Activated CD8-positive, alpha-beta T cell treated with anti-CD3 and anti-CD28 coated beads, Interleukin-2, amount 10 ng/mL, durations not matched to agents 7 days and 5 days (primary cell): ENCODE measurements around the gene POMT1. TPM values are rescaled to one million over a fixed set of nuclear protein-coding genes. Genes with fewer than 3 reads are reported as not detected.

Experiments
- ATAC-seq: fragments of 150-1000 bp; cut with Tn5 transposase; one replicate; pipeline ENCODE4 v1.10.0; 2021; ENCODE audit warnings: moderate library complexity
- CTCF ChIA-PET: fragments of 350-600 bp; sonication (Branson Sonifier 250); formaldehyde crosslinking; loops from one replicate; lab custom pipeline; 2021; ENCODE audit warnings: antibody characterized with exemption; lab: Charles Lee
- POLR2A ChIA-PET: fragments of 350-600 bp; sonication (Branson Sonifier 250); formaldehyde crosslinking; loops from one replicate; lab custom pipeline; 2021; ENCODE audit warnings: antibody characterized with exemption; lab: Charles Lee
- DNase-seq: peaks from one replicate; pipeline ENCODE4 v3.0.0-alpha.2; 2020
- H3K27ac Mint-ChIP-seq: one replicate; pipeline ENCODE4 v1.8.0; 2021; ENCODE audit warnings: mild to moderate bottlenecking, mixed read lengths
- H3K27me3 Mint-ChIP-seq: one replicate; pipeline ENCODE4 v1.8.0; 2021; ENCODE audit warnings: low read depth, mixed read lengths
- H3K36me3 Mint-ChIP-seq: one replicate; pipeline ENCODE4 v1.8.0; 2021; ENCODE audit warnings: low read depth, mixed read lengths
- H3K4me1 Mint-ChIP-seq: one replicate; pipeline ENCODE4 v1.8.0; 2021; ENCODE audit warnings: low read depth, mixed read lengths
- H3K4me3 Mint-ChIP-seq: one replicate; pipeline ENCODE4 v1.8.0; 2021; ENCODE audit warnings: mild to moderate bottlenecking, mixed read lengths
- H3K9me3 Mint-ChIP-seq: one replicate; pipeline ENCODE4 v1.8.0; 2022; ENCODE audit warnings: mixed read lengths; ENCODE audit not compliant: insufficient read depth
- total RNA-seq, 2 experiments: library from RNA; stranded (reverse); gene quantifications; one replicate each; pipeline ENCODE4 v1.2.3, GENCODE V29; 2021

Gene POMT1
- total RNA-seq, 2 experiments from 2014 or later = 34.4 to 39.2 TPM

DNA sequence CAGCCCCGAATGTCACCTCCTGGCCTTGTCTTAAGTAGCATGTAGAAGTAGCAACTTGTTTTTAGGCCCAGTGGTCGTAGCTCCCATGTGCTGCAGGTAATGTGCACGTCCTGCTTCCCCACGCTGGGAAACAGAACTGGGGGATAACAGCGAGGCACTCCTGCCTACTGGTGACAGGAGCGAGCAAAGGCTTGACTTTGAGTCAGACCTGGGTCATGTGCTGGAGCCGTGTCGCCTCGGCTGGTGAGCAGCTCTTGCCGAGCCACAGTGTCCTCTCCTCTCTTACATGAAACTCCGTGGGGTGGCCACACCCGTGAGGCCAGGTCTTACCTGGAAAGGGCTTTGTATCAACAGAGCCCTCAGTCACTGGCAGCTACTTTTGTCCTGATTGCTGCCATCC is 17.5 kb upstream of the POMT1 start:
- Mint-ChIP-seq H3K27me3 (no peaks in the 10 kb centered on the region), H3K27ac (no peak overlapping the region), H3K9me3 (no peaks in the 10 kb centered on the region), H3K36me3 (peaks cover 73% of the 10 kb centered on the region), H3K4me1 (no peaks in the 10 kb centered on the region), H3K4me3 (no peak overlapping the region)
- ATAC-seq (no peak), DNase-seq (no peak)
- CTCF ChIA-PET = no interaction called here
- POLR2A ChIA-PET = no interaction called here

- POLR2A ChIA-PET = no interaction called here
- ATAC-seq (no peak), DNase-seq (no peak)
- no peaks in the 10 kb centered on the region for H3K4me1 Mint-ChIP-seq
- no peak overlapping the region for H3K4me3 Mint-ChIP-seq
- peaks cover 77% of the 10 kb centered on the region for H3K36me3 Mint-ChIP-seq
- peak overlapping the region; percentile 55 for H3K27ac Mint-ChIP-seq
- CTCF ChIA-PET = interaction anchor here (0.6 kb wide), 1 partner anchor 1480 kb away, joined by 3 read pairs; no protein-coding TSS in a partner anchor
- no peaks in the 10 kb centered on the region for H3K9me3 Mint-ChIP-seq
- H3K27me3 Mint-ChIP-seq = no peaks in the 10 kb centered on the region
Measured at GRCh38 chr9:131485728-131486422, 16.8 kb upstream of the POMT1 start.

GRCh38 chr9:131487001-131487400 is 15.7 kb upstream of the POMT1 start:
- H3K4me3 Mint-ChIP-seq = no peak overlapping the region
- peaks cover 82% of the 10 kb centered on the region for H3K36me3 Mint-ChIP-seq
- H3K9me3 Mint-ChIP-seq = no peaks in the 10 kb centered on the region
- CTCF ChIA-PET = no interaction called here
- ATAC-seq = no peak
- H3K27me3 Mint-ChIP-seq = no peaks in the 10 kb centered on the region
- DNase-seq = no peak
- no peaks in the 10 kb centered on the region for H3K4me1 Mint-ChIP-seq
- no peak overlapping the region for H3K27ac Mint-ChIP-seq
- POLR2A ChIA-PET = no interaction called here

- ChIA-PET POLR2A (no interaction called here), CTCF (no interaction called here)
- ATAC-seq (no peak), DNase-seq (no peak)
- Mint-ChIP-seq H3K27me3 (no peaks in the 10 kb centered on the region), H3K27ac (peak overlapping the region; percentile 49), H3K4me3 (no peak overlapping the region), H3K4me1 (no peaks in the 10 kb centered on the region), H3K9me3 (no peaks in the 10 kb centered on the region), H3K36me3 (peaks cover 81% of the 10 kb centered on the region)
Measured at GRCh38 chr9:131487621-131488031, 15.1 kb upstream of the POMT1 start.

GRCh38 chr9:131490514-131490913 is 12.2 kb upstream of the POMT1 start:
- POLR2A ChIA-PET = interaction anchor here (0.6 kb wide), 2 partner anchors 10 to 14 kb away, joined by 3 read pairs; no protein-coding TSS in a partner anchor
- peaks cover 87% of the 10 kb centered on the region for H3K36me3 Mint-ChIP-seq
- ATAC-seq = no peak

DNA sequence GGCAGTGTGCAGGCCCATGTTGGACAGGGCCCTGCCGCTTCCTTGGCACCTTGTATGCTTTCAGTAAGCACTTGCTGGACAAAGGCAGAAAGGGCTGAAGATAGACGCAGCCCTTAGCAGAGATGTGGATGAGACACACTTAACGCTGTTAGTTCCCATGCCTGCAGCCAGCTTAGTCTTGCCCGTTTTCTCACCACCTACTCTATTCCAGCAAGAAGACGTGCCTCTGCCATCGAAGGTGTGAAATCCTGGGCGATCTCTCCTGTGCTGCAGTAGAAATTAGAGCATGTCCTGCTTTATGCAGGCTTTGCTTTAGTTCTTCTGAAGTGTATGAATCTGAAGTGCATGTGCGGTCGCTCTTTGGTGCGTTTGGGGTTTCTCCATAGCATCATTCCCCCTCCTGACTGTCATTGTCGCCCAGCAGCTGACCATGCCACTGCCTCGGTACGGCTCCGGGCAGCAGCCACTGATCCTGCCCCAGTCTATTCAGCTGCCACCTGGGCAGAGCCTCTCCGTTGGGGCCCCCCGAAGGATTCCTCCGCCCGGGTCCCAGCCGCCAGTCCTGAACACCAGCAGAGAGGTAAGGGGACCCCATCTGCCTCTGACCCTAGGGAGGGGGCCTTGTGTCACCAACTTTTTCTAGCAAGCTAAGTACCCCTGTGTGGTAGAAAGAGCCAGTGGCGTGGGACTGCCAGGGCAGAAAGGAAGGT is 11.6 kb upstream of the POMT1 start:
- Mint-ChIP-seq H3K27ac (no peak overlapping the region), H3K4me3 (no peak overlapping the region), H3K36me3 (peaks cover 89% of the 10 kb centered on the region), H3K9me3 (no peaks in the 10 kb centered on the region), H3K27me3 (no peaks in the 10 kb centered on the region), H3K4me1 (no peaks in the 10 kb centered on the region)
- no peak for ATAC-seq
- POLR2A ChIA-PET = interaction anchor here (0.6 kb wide), 1 partner anchor 9 kb away, joined by 3 read pairs; no protein-coding TSS in a partner anchor
- no peak for DNase-seq
- CTCF ChIA-PET = no interaction called here

More at GRCh38 chr9:131490514-131490913, 12.2 kb upstream of the POMT1 start:
- Mint-ChIP-seq H3K9me3 (no peaks in the 10 kb centered on the region), H3K4me3 (no peak overlapping the region), H3K4me1 (no peaks in the 10 kb centered on the region), H3K27ac (no peak overlapping the region), H3K27me3 (no peaks in the 10 kb centered on the region)
- DNase-seq = no peak
- CTCF ChIA-PET = no interaction called here

DNA sequence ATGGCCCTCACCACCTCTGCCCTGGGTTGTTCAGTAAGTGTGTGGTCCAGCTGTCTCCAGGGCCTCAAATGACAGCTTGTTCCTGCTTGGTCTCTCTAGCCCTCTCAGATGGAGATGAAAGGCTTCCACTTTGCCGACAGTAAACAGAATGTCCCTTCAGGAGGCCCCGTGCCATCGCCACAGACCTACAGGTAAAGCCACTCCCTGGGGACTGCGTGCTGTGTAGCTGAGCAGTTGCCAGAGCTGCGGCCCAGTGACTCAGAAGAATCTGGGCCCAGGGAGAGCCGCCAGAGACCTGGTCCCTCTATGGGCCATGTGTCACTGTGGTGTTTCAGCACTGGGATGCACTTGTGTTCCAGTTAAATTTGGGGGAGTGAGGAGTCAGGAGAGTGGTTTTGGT is 10.6 kb upstream of the POMT1 start:
- ChIA-PET POLR2A (no interaction called here), CTCF (no interaction called here)
- no peaks in the 10 kb centered on the region for H3K9me3 Mint-ChIP-seq
- peaks cover 86% of the 10 kb centered on the region for H3K36me3 Mint-ChIP-seq
- no peak overlapping the region for H3K4me3 Mint-ChIP-seq
- ATAC-seq (no peak), DNase-seq (no peak)
- H3K27me3 Mint-ChIP-seq = no peaks in the 10 kb centered on the region
- H3K27ac Mint-ChIP-seq = peak overlapping the region; percentile 57
- H3K4me1 Mint-ChIP-seq = no peaks in the 10 kb centered on the region

GRCh38 chr9:131494296-131494870 is 8.3 kb upstream of the POMT1 start:
- H3K4me3 Mint-ChIP-seq = no peak overlapping the region
- POLR2A ChIA-PET = no interaction called here

DNA sequence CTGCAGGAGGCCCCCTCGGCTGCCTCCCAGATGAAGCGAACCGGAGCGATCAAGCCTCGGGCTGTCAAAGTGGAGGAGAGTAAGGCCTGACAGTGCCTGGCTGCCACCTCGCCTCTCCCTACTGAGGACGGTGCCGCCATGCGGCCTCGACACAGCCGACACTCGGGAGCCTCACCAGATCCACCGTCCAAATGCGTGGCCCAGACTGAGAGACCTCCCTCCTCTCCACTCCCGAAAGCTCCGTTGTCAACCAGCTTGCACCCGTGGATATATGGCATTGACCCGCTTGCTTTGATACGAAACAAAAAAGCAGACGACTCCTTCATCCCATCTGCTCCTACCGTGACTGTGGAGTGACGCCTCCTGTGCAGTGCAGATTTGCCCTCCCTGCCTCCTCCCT is 6.9 kb upstream of the POMT1 start:
- no peak for ATAC-seq

More at GRCh38 chr9:131494296-131494870, 8.3 kb upstream of the POMT1 start:
- Mint-ChIP-seq H3K9me3 (no peaks in the 10 kb centered on the region), H3K4me1 (peaks cover 16% of the 10 kb centered on the region), H3K27ac (no peak overlapping the region), H3K36me3 (peaks cover 86% of the 10 kb centered on the region), H3K27me3 (no peaks in the 10 kb centered on the region)
- ATAC-seq (no peak), DNase-seq (no peak)
- CTCF ChIA-PET = no interaction called here

DNA sequence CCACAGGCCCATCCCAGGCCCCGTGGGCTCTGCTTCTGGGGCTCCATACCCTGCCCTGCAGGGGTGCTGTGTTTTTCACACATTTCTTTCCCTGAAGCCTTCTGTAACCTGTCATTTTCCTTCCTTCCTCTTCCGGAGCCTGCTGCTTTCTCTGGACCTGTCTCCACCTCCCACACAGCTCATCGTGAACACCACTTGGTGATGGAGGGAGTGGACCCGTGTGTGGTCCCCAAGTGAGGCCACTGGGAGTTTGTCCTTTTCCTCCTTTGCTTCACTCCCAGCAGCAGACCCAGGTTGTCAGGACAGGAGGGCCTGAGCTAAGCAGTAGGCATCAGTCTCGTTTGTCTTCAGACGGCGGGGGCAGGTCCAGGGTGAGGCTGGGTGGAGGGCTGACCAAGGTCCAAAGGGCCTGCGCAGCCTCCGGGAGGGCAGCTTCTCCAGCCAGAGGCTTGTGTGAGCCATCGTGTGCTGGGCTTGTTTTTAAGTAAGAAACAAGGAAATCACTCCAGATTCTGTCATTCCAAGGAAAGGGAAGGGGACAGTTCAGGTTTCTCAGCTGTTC is 5.8 kb upstream of the POMT1 start:
- Mint-ChIP-seq H3K9me3 (no peaks in the 10 kb centered on the region), H3K4me3 (no peak overlapping the region), H3K27me3 (no peaks in the 10 kb centered on the region), H3K36me3 (peaks cover 73% of the 10 kb centered on the region), H3K4me1 (peaks cover 42% of the 10 kb centered on the region), H3K27ac (no peak overlapping the region)
- DNase-seq (no peak), ATAC-seq (no peak)
- ChIA-PET CTCF (interaction anchor here (1.1 kb wide), 1 partner anchor 17 kb away, joined by 3 read pairs; no protein-coding TSS in a partner anchor), POLR2A (no interaction called here)

More for the DNA sequence above, 6.9 kb upstream of the POMT1 start:
- Mint-ChIP-seq H3K27ac (no peak overlapping the region), H3K4me1 (peaks cover 30% of the 10 kb centered on the region), H3K4me3 (no peak overlapping the region), H3K36me3 (peaks cover 78% of the 10 kb centered on the region), H3K27me3 (no peaks in the 10 kb centered on the region), H3K9me3 (no peaks in the 10 kb centered on the region)
- POLR2A ChIA-PET = no interaction called here
- CTCF ChIA-PET = interaction anchor here (1.0 kb wide), 1 partner anchor 146 kb away, joined by 4 read pairs; no protein-coding TSS in a partner anchor
- no peak for DNase-seq

DNA sequence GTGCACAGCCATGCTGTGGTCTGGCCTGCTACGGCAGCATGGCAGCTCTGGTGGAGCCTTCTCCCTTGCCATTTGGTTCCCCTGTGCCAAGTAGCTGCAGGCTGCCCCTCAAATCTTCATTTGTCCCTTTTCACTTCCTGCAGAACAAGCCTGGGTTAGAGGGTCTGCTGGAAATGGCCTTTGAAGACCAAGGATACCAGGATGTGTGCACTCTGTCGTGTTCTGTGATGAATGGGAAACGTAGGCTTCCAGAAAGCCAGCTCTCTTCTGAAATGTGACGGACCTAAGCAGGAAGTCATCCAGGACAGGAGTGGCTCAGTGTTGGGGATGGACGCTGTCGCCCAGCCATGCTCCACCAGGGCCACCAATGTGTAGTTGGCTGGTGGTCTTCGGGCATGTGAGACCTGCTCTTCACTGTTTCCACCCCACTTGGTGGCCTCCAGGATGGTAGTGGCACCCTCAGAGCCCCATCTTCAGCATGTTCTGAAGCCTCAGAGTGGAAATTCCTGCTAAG is 3.4 kb upstream of the POMT1 start:
- no peaks in the 10 kb centered on the region for H3K9me3 Mint-ChIP-seq
- H3K27me3 Mint-ChIP-seq = no peaks in the 10 kb centered on the region
- peaks cover 58% of the 10 kb centered on the region for H3K4me1 Mint-ChIP-seq
- ATAC-seq = no peak
- peak overlapping the region; percentile 91 for H3K27ac Mint-ChIP-seq
- ChIA-PET CTCF (interaction anchor here (0.7 to 1.8 kb wide), 8 partner anchors 23 to 163 kb away, joined by 3 to 13 read pairs (median 4); no protein-coding TSS in a partner anchor), POLR2A (interaction anchor here (0.8 to 1.8 kb wide), 2 partner anchors 25 to 106 kb away, joined by 9 to 12 read pairs; no protein-coding TSS in a partner anchor)
- H3K36me3 Mint-ChIP-seq = peaks cover 60% of the 10 kb centered on the region
- no peak for DNase-seq
- no peak overlapping the region for H3K4me3 Mint-ChIP-seq
